ENCODE results near the gene NOS1.

NOS1 gene

DNA sequence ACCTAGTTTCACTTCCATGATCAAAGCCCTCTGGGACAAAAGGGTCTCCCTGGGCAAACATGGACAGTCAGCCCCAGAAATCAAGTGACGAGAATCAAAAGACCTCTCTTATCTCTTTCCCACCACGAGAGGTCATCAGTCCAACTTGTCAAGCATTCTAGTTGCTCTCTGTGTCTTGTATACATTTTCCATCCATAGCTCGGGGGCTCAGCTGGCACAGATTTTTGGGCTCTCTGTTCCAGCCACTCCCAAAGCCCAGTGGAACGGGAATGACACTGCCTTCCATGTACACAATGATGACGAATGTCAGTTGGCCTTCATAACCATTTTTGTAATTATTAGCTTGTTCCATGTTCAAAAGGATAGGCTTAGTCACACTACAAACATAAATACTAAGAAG lies 29.7 kb downstream of the NOS1 start:
- DNase-seq (ENCODE audit: low read depth in 2 of 2), result no peak

- DNase-seq (ENCODE audit: low read depth in 2 of 2), result no peak
These were observed 30.8 kb downstream of the NOS1 start for GRCh38 chr12:117330441-117331113.

DNA sequence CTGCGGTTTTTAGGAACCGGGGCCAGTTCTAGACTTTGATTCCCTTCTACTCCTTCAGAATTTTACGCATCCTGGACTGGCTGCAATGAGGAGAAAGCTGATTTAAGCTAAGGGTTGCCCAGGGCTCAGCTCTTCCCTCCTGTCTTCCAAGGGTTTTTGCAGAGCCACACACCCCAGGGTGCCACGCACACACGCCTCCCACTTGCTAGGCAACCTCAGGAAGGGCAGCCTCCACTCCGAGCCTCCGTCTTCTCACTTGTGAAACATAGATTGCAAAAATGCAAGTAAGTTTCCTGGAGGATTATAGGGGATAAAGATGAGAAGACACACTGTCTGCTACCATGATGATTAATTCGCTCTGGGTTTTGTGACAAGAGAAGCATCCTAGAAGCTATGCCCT lies 31.7 kb downstream of the NOS1 start:
- no peak for DNase-seq (ENCODE audit: low read depth in 2 of 2)

- no peak for DNase-seq (ENCODE audit: low read depth in 2 of 2)
These were observed 32.8 kb downstream of the NOS1 start for GRCh38 chr12:117328556-117329100.

- DNase-seq (ENCODE audit: low read depth in 2 of 2), result no peak
These were observed 39.0 kb downstream of the NOS1 start for GRCh38 chr12:117322428-117322827.

DNA sequence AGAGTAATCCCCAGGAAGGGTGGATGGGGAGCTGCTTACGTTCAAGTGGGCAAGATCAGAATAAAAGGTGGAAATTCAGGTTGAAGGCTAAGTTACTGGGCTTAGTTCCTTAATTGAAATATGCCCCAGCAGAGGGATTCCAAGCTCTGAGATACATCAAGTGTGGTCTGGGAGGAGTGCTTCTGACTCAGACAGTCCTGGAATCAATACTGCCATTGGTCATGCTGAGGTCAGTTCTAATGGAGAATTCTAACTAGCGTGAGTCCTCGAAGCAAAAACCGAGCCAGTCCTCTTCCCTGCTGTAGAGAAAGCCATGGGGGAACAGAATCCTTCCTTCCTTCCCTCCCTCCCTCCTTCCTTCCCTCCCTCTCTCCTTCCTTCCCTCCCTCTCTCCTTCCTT lies 39.9 kb downstream of the NOS1 start:
- no peak for DNase-seq (ENCODE audit: low read depth in 2 of 2)

GRCh38 chr12:117318591-117318990 lies 42.8 kb downstream of the NOS1 start:
- no peak for DNase-seq (ENCODE audit: low read depth in 2 of 2)

DNA sequence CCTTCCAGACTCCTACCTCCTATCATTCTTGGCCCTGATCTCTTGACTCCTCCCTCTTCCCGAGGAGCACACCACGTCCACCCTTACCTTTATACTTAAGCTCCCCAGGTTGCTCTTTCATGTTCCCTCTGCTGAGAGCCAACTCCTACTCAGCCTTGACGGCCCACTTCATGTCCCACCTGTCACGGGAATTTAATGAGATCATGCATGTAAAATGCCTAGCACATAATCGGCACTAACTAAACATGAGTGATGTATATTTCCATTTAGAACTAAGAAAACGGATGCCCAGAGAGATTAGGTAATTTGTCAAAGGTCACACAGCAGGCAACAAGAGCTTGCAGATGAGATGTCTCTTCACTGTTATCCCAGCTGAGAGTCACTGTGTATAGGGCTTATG lies 45.1 kb downstream of the NOS1 start:
- no peak for DNase-seq (ENCODE audit: low read depth in 2 of 2)

DNA sequence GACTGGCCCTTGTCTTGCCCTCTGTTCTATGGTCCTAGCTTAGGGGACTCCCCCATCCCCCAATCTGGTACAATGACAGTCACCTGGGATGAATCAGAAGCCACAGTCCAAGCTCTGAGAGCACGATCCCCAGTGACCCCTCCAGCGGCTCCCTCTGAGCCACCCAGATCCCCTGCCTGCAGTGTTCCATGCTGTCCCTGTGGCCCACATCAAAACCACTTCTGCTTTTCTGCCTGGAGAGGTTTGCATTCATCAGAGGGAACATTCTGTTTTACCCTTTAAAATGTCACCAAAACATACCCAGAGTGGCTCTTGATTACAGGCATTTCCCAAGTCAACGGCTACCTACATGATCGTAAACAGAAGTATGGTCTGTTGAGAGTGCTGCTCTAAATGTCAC lies 47.5 kb downstream of the NOS1 start:
- no peak for DNase-seq (ENCODE audit: low read depth in 2 of 2)

DNA sequence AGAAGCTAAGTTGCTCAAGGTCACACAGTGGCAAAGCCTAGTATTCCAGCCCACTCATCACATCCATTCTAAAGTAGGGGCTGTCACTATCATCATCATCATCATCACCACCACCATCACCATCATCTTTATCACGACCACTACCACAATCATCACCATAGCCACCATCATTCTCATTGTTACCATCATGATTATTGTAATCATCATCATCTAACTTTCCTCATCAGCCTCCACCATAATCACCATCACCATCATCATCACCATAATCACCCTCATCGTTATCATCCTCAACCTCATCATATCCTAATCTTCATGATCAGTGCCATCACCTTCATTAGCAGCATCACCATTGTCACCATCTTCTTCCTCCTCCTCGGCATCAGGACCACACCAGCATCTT lies 48.7 kb downstream of the NOS1 start:
- no peak for DNase-seq (ENCODE audit: low read depth in 2 of 2)

- DNase-seq (ENCODE audit: low read depth in 2 of 2), result no peak
These were observed 52.0 kb downstream of the NOS1 start for GRCh38 chr12:117309276-117309925.

- DNase-seq (ENCODE audit: low read depth in 2 of 2), result no peak
These were observed 61.3 kb downstream of the NOS1 start for GRCh38 chr12:117300174-117300573.

DNA sequence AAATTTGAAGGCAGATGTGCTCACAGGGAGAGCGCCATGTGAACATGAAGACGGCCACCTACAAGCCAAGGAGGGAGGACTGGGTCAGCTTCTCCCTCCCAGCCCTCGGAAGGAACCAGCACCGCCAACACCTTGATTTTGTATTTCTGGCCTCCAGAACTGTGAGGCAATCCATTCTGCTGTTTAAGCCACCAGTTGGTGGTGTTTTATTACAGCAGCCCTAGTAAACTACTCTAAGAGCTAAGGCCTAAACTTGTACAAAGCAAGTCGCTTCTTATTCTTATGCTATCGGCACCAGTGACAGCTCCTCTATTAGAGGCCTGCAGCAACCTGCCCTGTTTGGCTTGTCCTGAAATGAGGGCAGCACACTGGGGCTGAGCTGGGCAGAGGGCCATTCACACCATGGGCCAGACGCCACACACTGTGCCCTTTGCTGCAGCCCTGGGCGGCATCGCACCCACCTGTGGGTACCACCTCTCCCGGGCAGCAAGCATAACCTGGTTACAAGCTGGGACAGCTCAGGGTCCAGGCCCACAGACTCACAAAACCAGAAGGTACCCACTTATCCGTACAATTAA lies 62.7 kb downstream of the NOS1 start:
- no peak for DNase-seq (ENCODE audit: low read depth in 2 of 2)

GRCh38 chr12:117298191-117298590 lies 63.2 kb downstream of the NOS1 start:
- DNase-seq (ENCODE audit: low read depth in 2 of 2), result no peak

GRCh38 chr12:117294189-117294603 lies 67.2 kb downstream of the NOS1 start:
- DNase-seq (ENCODE audit: low read depth in 2 of 2), result no peak

- no peak for DNase-seq (ENCODE audit: low read depth in 2 of 2)
These were observed 67.9 kb downstream of the NOS1 start for GRCh38 chr12:117293510-117293909.

- DNase-seq (ENCODE audit: low read depth in 2 of 2), result no peak
These were observed 68.7 kb downstream of the NOS1 start for GRCh38 chr12:117292688-117293087.

GRCh38 chr12:117284140-117284539 lies 77.3 kb downstream of the NOS1 start:
- no peak for DNase-seq (ENCODE audit: low read depth in 2 of 2)

DNA sequence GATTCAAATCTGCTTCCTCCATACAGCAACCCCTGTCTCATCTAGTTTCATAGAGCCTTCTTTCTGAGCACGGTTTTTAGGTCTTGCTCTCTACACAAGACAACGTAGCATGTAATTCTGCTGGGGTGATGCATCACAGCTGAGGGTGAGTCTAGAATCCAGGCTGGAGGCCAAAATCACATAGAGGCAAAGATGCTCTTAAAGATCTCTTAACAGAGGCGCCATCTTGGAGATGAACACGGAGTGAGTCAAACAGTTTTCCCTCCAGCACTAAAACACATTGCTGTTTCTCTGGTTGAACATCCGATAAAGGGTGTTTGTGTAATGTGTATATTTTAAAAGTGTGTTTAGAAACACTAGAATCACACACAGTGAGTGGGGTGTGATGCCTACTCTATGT lies 78.9 kb downstream of the NOS1 start:
- DNase-seq (ENCODE audit: low read depth in 2 of 2), result no peak

DNA sequence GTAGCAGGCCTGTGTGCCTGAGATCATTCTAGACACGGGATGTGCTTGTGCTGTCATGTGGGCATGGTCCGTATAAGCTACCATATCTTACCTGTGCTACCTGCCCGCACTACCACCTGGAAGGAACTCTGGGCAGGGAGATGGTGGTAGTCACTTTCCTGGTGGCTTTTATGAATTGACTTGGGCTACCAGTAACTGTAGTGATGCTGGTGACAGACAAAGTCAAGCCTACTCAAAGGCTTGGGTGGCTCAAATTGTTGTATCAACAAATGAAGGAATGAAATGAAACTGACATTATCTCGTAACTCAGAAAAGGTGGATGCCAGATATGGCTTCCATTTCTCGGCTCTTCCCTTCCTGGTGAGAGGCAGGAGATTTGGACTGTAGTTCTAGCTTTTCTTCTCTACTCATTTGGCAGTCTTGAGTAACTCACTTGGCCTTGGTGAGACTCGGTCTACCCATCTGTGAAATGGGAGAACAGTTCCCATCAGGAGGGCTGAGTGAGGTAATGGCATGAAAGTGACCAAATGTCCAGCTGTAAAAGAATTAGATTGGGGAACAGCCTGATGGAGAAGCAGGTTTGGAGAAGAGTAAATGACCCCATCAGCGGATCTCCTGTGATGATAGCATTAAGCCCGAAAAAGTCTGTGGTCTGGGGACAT lies 81.3 kb downstream of the NOS1 start:
- DNase-seq (ENCODE audit: low read depth in 2 of 2), result no peak

GRCh38 chr12:117279606-117280005 lies 81.8 kb downstream of the NOS1 start:
- DNase-seq (ENCODE audit: low read depth in 2 of 2), result no peak

GRCh38 chr12:117277875-117278274 lies 83.6 kb downstream of the NOS1 start:
- no peak for DNase-seq (ENCODE audit: low read depth in 2 of 2)

GRCh38 chr12:117273091-117273490 lies 88.3 kb downstream of the NOS1 start:
- DNase-seq (ENCODE audit: low read depth in 2 of 2), result no peak
